OCI-LY7 (cell line): ENCODE data around the gene TRMT44. TPM values are rescaled to one million over a fixed set of nuclear protein-coding genes. Genes with fewer than 3 reads are reported as not detected.
"Not testable (repeated sequence)": the region's sequence is repeated elsewhere in the genome, so short reads cannot be mapped to it uniquely, and the experiment has no call there.

Experiments
- BruUV-seq: library from RNA; stranded (reverse); fragments of 400-500 nt; replicated peaks from 2 replicates; lab custom pipeline; 2021; lab: Mats Ljungman, UMichigan
- CTCF ChIA-PET: fragments of 300-600 bp; sonication (Branson Sonifier 250); formaldehyde crosslinking; loops from one replicate; lab custom pipeline; 2022; ENCODE audit warnings: antibody characterized with exemption; ENCODE audit not compliant: unreplicated experiment; lab: Charles Lee
- POLR2A ChIA-PET: fragments of 300-600 bp; sonication (Branson Sonifier 250); formaldehyde crosslinking; loops from one replicate; lab custom pipeline; 2022; ENCODE audit warnings: antibody characterized with exemption; lab: Charles Lee
- DNase-seq: peaks from one replicate; pipeline ENCODE4 v3.0.0-alpha.2; 2015; ENCODE audit warnings: low spot score
- H2AFZ ChIP-seq: fragments of 200-600 bp; sonication (generic), shearing (Covaris generic); 2 replicates; pipeline ENCODE4 v1.6.1; 2014; ENCODE audit warnings: mild to moderate bottlenecking, antibody characterized with exemption, low read length, moderate library complexity
- H3K27ac ChIP-seq: fragments of 200-600 bp; sonication (generic); 2 replicates; pipeline ENCODE4 v1.5.1; 2014; ENCODE audit warnings: mixed run types, low read depth, mild to moderate bottlenecking, moderate library complexity, low read length, inconsistent platforms; ENCODE audit not compliant: poor library complexity, severe bottlenecking
- H3K36me3 ChIP-seq: fragments of 200-600 bp; sonication (generic); 2 replicates; pipeline ENCODE4 v1.6.1; 2014; ENCODE audit warnings: mild to moderate bottlenecking, antibody characterized with exemption, low read length, moderate library complexity, mixed read lengths; ENCODE audit not compliant: insufficient read depth
- H3K4me1 ChIP-seq: fragments of 200-600 bp; sonication (generic); 2 replicates; pipeline ENCODE4 v1.5.1; 2014; ENCODE audit warnings: mild to moderate bottlenecking, low read length; ENCODE audit not compliant: insufficient read depth, poor library complexity, severe bottlenecking
- H3K4me2 ChIP-seq: fragments of 200-600 bp; sonication (generic); 2 replicates; pipeline ENCODE4 v1.6.1; 2014; ENCODE audit warnings: mild to moderate bottlenecking, low read length
- H3K4me3 ChIP-seq: fragments of 200-600 bp; sonication (generic); 2 replicates; pipeline ENCODE4 v1.5.1; 2014; ENCODE audit warnings: mild to moderate bottlenecking, low read depth, low read length; ENCODE audit not compliant: poor library complexity, severe bottlenecking
- H3K79me2 ChIP-seq: fragments of 200-600 bp; sonication (generic); 2 replicates; pipeline ENCODE4 v1.6.1; 2016; ENCODE audit warnings: low read depth, mild to moderate bottlenecking, low read length, moderate library complexity, mixed read lengths; ENCODE audit not compliant: insufficient read depth
- H3K9me2 ChIP-seq: fragments of 200-600 bp; sonication (generic); 2 replicates; pipeline ENCODE4 v1.6.1; 2016; ENCODE audit warnings: mild to moderate bottlenecking, low read length, mixed read lengths; ENCODE audit not compliant: insufficient read depth
- H3K9me3 ChIP-seq: fragments of 200-600 bp; sonication (generic); 2 replicates; pipeline ENCODE4 v1.6.1; 2014; ENCODE audit warnings: mild to moderate bottlenecking, mixed run types, low read length, mixed read lengths
- H4K20me1 ChIP-seq: fragments of 200-600 bp; sonication (generic); 2 replicates; pipeline ENCODE4 v1.6.1; 2014; ENCODE audit warnings: mild to moderate bottlenecking, antibody characterized with exemption, low read length, moderate library complexity, mixed read lengths; ENCODE audit not compliant: insufficient read depth
- EZH2phosphoT487 ChIP-seq: fragments of 200-600 bp; sonication (generic); IDR thresholded peaks from 2 replicates; pipeline ENCODE4 v1.6.1; 2018; ENCODE audit warnings: low read depth, borderline replicate concordance, mild to moderate bottlenecking, mixed run types, antibody characterized with exemption, low read length, moderate library complexity, mixed read lengths
- intact Hi-C: fragments of 100-400 bp; cut with micrococcal nuclease; formaldehyde crosslinking; loops from one replicate; pipeline ENCODE4 v1.10.0; 2022; ENCODE audit not compliant: unreplicated experiment
- total RNA-seq, 2 experiments: library from RNA; depleted of rRNA in 1 of 2; stranded (reverse); fragments of >200 nt in 1 of 2; shearing (Covaris generic) in 1 of 2; gene quantifications; 2 replicates each; pipeline ENCODE4 v1.2.3, GENCODE V29; 2014 to 2022
- TF ChIP-seq, protein P1 (sequence below): fragments of 200-600 bp; sonication (generic); conservative IDR thresholded peaks from 2 replicates; pipeline ENCODE4 v1.5.1; 2014; ENCODE audit warnings: mild to moderate bottlenecking, antibody characterized with exemption, low read length, moderate library complexity, mixed read lengths

TRMT44 gene
- total RNA-seq, 2 experiments from 2014 or later, result 23.0 to 28.3 TPM

GRCh38 chr4:8404791-8405515 is 35.6 kb upstream of the TRMT44 start:
- DNase-seq, result no peak
- no peaks in the 10 kb centered on the region for H3K4me1 ChIP-seq
- BruUV-seq, result no TSS peak
- H3K9me2 ChIP-seq, result no peaks in the 10 kb centered on the region
- no peak overlapping the region for H3K4me3 ChIP-seq
- no peaks in the 10 kb centered on the region for H3K9me3 ChIP-seq
- no peak overlapping the region for H3K27ac ChIP-seq
- no peak for TF ChIP-seq EZH2phosphoT487
- TF ChIP-seq, protein P1, sequence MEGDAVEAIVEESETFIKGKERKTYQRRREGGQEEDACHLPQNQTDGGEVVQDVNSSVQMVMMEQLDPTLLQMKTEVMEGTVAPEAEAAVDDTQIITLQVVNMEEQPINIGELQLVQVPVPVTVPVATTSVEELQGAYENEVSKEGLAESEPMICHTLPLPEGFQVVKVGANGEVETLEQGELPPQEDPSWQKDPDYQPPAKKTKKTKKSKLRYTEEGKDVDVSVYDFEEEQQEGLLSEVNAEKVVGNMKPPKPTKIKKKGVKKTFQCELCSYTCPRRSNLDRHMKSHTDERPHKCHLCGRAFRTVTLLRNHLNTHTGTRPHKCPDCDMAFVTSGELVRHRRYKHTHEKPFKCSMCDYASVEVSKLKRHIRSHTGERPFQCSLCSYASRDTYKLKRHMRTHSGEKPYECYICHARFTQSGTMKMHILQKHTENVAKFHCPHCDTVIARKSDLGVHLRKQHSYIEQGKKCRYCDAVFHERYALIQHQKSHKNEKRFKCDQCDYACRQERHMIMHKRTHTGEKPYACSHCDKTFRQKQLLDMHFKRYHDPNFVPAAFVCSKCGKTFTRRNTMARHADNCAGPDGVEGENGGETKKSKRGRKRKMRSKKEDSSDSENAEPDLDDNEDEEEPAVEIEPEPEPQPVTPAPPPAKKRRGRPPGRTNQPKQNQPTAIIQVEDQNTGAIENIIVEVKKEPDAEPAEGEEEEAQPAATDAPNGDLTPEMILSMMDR, result no peak
- H2AFZ ChIP-seq, result no peak overlapping the region
- H3K4me2 ChIP-seq, result no peak overlapping the region
- CTCF ChIA-PET, result no interaction called here
- H3K79me2 ChIP-seq, result no peaks in the 10 kb centered on the region
- peaks cover 6% of the 10 kb centered on the region; the same call in 1 of the 2 replicates for H3K36me3 ChIP-seq
- no peaks in the 10 kb centered on the region for H4K20me1 ChIP-seq
- intact Hi-C loops, result loop anchor here (5.0 kb wide), 1 partner anchor 83 kb away; no protein-coding TSS in a partner anchor
- POLR2A ChIA-PET, result no interaction called here

DNA sequence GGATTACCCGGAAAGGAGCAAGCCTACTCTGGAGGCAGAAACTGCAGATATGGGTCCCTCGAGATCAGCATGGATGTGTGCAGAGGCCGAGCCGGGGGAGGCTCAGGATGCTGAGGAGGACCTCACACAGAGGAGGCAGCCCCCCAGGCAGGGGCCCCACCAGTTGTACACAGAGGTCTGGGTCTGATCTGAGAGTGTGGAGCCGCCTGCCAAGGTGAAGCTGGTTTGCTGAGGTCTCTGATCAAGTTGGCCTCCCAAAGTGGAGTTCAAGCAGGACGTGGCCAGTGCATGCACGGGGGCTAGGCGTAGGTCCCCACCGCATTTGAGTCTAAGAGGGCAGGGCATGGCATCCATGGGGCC is 35.1 kb upstream of the TRMT44 start:
- ChIA-PET POLR2A (no interaction called here), CTCF (no interaction called here)
- Histone ChIP-seq H3K79me2 (no peaks in the 10 kb centered on the region), H3K4me1 (no peaks in the 10 kb centered on the region), H2AFZ (no peak overlapping the region), H3K9me3 (no peaks in the 10 kb centered on the region), H3K4me2 (no peak overlapping the region), H3K9me2 (no peaks in the 10 kb centered on the region), H3K27ac (no peak overlapping the region), H3K4me3 (no peak overlapping the region), H3K36me3 (peaks cover 6% of the 10 kb centered on the region; the same call in 1 of the 2 replicates), H4K20me1 (no peaks in the 10 kb centered on the region)
- no TSS peak for BruUV-seq
- intact Hi-C loops, result no loop called here
- no peak for TF ChIP-seq EZH2phosphoT487
- TF ChIP-seq, protein P1, result no peak
- no peak for DNase-seq

DNA sequence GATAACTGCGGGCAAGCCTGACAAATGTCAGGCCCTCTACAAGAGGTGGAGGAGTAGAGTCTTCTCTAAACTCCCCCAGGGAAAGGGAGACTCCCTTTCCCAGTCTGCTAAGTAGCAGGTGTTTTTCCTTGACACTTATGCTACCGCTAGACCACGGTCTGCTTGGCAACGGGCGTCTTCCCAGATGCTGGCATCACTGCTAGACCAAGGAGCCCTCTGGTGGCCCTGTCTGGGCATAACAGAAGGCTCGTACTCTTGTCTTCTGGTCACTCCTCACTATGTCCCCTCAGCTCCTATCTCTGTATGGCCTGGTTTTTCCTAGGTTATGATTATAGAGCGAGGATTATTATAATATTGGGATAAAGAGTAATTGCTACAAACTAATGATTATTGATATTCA is 33.7 kb upstream of the TRMT44 start:
- H4K20me1 ChIP-seq, H3K79me2 ChIP-seq, H3K4me1 ChIP-seq, BruUV-seq, DNase-seq, H3K9me2 ChIP-seq, H2AFZ ChIP-seq, POLR2A ChIA-PET, H3K4me3 ChIP-seq, H3K9me3 ChIP-seq, H3K27ac ChIP-seq, H3K4me2 ChIP-seq, H3K36me3 ChIP-seq: not testable (repeated sequence)
- TF ChIP-seq, protein P1, result peak; percentile 59
- intact Hi-C loops, result loop anchor here (1.0 kb wide), 2 partner anchors 140 to 165 kb away; no protein-coding TSS in a partner anchor
- CTCF ChIA-PET, result interaction anchor here (1.2 kb wide), 1 partner anchor 235 kb away, joined by 4 read pairs; no protein-coding TSS in a partner anchor
